ES-I3 (cell line): ENCODE measurements around the gene PAN2.
"Not testable (repeated sequence)": the region's sequence is repeated elsewhere in the genome, so short reads cannot be mapped to it uniquely, and the experiment has no call there.

Experiments
- H3K36me3 ChIP-seq: 2 replicates; pipeline ENCODE4 v1.6.1; 2013; ENCODE audit warnings: mild to moderate bottlenecking, low read length, control low read depth, moderate library complexity; ENCODE audit not compliant: insufficient read depth
- H3K4me1 ChIP-seq: 2 replicates; pipeline ENCODE4 v1.6.1; 2013; ENCODE audit warnings: mild to moderate bottlenecking, control low read depth, low read length; ENCODE audit not compliant: insufficient read depth
- H3K9ac ChIP-seq: 2 replicates; pipeline ENCODE4 v1.6.1; 2013; ENCODE audit warnings: low read depth, mild to moderate bottlenecking, low read length, moderate library complexity
- H3K9me3 ChIP-seq: 2 replicates; pipeline ENCODE4 v1.6.1; 2013; ENCODE audit warnings: mild to moderate bottlenecking, low read length, moderate library complexity; ENCODE audit not compliant: control insufficient read depth, insufficient read depth

PAN2 gene

DNA sequence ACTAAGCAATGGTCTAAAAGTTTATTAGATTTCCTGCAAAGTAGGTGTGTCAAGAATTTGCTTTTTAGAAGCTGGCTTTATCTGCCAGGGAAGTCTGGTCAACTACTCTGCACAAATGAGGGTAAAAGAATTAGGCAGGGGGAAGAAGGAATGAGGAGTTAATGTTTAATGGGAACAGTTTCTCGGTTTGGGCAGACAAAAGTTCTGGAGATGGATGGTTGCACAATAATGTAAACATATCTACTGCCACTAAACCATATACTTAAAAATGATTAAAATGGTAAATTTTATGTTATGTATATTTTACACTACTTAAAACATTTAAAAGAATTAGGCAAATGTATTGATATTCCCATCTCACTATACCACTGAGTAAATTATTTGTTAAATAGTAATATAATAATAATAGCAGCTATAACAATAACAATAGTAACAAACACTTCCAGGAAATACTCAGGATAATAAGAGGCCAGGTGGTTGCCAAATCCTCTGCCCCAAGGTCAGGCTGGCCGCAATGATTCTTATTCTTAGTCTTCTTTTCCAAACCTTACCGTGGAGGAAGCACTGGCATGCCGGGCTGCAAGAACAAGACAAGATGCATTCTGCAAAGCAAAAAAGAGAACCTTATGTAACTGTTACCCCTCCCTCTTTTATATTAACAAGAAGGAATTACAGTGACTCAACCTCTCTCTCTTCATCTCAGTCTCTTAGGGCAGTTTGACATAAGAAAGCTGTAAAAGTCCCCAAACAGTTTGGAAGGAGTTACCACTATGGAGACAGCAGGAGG, 47.6 kb downstream of the PAN2 start:
- H3K4me1 ChIP-seq: peaks cover 4% of the 10 kb centered on the region; the same call in 1 of the 2 replicates
- H3K36me3 ChIP-seq: peaks cover 24% of the 10 kb centered on the region
- H3K9me3 ChIP-seq: no peaks in the 10 kb centered on the region
- H3K9ac ChIP-seq: no peak overlapping the region

DNA sequence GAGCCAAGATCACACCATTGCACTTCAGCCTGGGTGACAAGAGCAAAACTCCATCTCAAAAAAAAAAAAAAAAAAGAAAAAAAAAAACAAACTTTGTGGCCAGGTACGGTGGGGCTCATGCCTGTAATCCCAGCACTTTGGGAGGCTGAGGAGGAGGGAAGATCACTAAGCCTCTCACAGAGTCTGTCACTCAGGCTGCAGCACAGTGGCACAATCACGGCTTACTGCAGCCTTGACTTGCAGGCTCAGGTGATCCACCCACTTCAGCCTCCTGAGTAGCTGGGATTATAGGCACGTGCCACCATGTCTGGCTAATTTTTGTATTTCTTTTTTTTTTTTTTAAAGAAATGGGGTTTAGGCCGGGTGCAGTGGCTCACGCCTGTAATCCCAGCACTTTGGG, 49.5 kb downstream of the PAN2 start:
- not testable (repeated sequence) for H3K9me3 ChIP-seq, H3K9ac ChIP-seq, H3K4me1 ChIP-seq
- H3K36me3 ChIP-seq: peaks cover 25% of the 10 kb centered on the region

DNA sequence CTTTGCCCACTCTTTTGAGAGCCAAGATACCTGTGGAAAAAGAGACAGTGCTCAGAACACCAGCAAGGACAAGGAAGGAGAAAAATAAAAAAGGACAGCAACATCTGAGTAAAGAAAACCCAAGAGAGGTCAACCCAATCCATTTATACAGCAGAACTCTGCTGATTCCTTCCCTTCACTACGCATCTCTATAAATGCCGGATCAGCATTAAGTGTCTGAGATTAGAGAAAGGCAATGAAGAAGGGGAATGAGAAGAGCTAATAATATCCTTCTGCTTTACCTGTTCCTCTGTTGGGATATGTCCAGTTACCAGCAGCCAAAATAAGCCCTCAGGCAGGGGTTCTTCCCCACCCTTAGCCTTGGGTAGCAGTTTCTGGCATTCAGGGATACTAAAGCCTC, 51.2 kb downstream of the PAN2 start:
- H3K9ac ChIP-seq: no peak overlapping the region
- H3K4me1 ChIP-seq: peaks cover 4% of the 10 kb centered on the region; the same call in 1 of the 2 replicates
- no peaks in the 10 kb centered on the region for H3K9me3 ChIP-seq
- peaks cover 25% of the 10 kb centered on the region for H3K36me3 ChIP-seq

DNA sequence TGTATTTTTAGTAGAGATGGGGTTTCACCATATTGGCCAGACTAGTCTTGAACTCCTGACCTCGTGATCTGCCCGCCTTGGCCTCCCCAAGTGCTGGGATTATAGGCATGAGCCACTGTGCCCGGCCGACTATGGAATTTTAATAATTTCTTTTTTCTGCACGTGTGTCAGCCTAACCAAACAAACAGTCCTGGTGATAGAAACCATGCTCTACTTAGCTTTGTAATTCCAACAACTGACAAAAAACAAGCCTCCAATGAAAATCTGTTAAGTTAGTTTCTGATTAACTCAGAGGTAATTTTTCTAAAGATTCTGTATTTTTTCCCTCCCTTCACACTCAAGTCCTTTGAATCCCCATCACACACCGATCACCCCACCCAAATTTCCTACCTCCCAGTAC, 51.8 kb downstream of the PAN2 start:
- Histone ChIP-seq H3K9me3 (no peaks in the 10 kb centered on the region), H3K4me1 (peaks cover 4% of the 10 kb centered on the region; the same call in 1 of the 2 replicates), H3K36me3 (peaks cover 25% of the 10 kb centered on the region), H3K9ac (no peak overlapping the region)

DNA sequence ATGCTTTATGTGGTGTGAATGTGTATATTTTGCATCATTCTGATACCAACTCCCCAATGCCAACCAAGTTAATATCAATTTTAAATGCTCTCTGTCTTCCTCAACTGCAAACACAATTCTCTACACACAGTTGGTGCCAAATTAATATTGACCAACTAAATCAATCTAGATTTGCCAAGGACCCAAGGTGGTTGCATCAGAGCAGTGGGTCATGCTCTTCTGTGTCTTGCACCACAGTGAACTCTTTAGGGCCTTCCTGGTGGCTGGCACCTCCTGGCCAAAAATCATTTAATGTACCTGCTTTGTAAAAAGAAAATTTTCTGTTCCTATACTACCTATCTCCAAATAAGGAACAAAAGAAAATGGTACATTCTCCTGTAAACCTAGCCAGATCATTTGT, 53.0 kb downstream of the PAN2 start:
- H3K9ac ChIP-seq: no peak overlapping the region
- no peaks in the 10 kb centered on the region for H3K9me3 ChIP-seq
- peaks cover 27% of the 10 kb centered on the region for H3K36me3 ChIP-seq
- no peaks in the 10 kb centered on the region for H3K4me1 ChIP-seq

DNA sequence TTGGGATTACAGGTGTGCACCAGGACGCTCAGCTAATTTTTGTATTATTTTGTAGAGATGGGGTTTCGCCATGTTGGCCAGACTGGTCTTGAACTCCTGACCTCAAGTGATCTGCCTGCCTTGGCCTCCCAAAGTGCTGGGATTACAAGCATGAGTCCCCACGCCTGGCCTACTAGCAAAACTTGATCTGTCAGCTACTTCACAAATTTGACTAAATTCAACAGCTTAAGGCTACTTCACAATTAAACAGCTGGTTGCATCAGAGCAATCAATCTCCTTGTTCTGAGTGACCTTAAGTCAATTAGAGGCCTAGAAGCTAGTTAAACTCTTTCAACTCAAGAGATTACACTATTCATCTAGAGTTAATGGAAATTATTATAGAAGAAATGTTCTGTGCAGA, 54.9 kb downstream of the PAN2 start:
- no peaks in the 10 kb centered on the region for H3K9me3 ChIP-seq
- peaks cover 35% of the 10 kb centered on the region for H3K36me3 ChIP-seq
- no peaks in the 10 kb centered on the region for H3K4me1 ChIP-seq
- no peak overlapping the region for H3K9ac ChIP-seq

DNA sequence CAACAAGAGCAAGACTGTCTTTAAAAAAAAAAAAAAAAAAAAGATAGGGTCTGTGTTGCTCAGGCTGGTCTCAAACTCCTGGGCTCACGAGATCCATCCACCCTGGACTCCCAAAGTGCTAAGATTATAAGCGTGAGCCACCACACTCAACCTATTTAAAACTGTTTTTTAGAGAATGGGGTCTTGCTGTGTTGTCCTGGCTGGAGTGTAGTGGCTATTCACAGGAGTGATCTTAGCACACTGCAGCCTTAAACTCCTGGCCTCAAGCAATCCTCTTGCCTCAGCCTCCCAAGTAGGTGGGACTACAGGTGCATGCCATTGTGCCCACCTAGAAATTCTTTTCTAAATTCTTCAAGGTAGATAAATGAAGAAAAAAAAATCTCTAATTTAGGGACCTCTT, 59.5 kb downstream of the PAN2 start:
- H3K36me3 ChIP-seq: peaks cover 36% of the 10 kb centered on the region
- H3K9me3 ChIP-seq: no peaks in the 10 kb centered on the region
- no peaks in the 10 kb centered on the region for H3K4me1 ChIP-seq
- H3K9ac ChIP-seq: no peak overlapping the region

DNA sequence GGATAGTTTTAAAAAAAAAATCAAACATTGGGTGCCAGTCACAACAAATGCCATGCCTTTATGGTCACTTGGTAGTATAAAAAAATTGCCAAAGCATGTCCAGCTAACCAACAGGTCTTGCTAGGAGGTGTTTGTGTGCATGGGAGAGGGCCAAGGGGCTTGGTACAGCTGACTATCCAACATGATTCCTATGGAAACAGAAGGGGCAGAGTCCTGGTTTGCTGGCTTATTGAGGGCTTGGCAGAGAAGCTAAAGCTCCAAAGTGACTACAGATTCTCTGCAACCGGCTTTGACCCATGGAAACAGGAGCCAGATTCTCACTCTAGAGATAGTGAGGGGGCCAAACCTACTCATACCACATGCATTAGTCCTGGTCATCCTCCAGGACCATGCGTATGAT, 61.3 kb downstream of the PAN2 start:
- H3K9ac ChIP-seq, H3K9me3 ChIP-seq, H3K4me1 ChIP-seq: not testable (repeated sequence)
- peaks cover 36% of the 10 kb centered on the region for H3K36me3 ChIP-seq

DNA sequence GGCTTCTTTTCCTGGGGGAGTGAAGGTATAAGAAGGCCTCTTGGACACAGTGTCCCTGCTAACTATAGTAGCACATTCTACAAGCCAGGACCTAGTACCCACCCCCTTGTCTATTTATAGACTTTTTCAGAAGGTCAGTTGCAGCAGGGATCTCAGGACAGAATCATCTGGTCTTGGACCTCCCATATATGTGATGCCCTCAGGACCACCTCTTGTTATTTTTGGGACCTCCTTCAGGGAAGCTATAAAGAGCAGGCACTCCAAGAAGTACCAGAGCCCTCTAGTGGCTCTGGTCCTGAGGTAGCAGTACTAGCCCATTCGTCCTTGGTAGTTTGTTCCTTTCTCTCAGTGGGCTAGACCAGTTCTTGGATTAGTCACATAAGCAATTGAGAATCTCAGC, 62.8 kb downstream of the PAN2 start:
- Histone ChIP-seq H3K9me3 (no peaks in the 10 kb centered on the region), H3K36me3 (peaks cover 33% of the 10 kb centered on the region), H3K4me1 (no peaks in the 10 kb centered on the region), H3K9ac (no peak overlapping the region)

DNA sequence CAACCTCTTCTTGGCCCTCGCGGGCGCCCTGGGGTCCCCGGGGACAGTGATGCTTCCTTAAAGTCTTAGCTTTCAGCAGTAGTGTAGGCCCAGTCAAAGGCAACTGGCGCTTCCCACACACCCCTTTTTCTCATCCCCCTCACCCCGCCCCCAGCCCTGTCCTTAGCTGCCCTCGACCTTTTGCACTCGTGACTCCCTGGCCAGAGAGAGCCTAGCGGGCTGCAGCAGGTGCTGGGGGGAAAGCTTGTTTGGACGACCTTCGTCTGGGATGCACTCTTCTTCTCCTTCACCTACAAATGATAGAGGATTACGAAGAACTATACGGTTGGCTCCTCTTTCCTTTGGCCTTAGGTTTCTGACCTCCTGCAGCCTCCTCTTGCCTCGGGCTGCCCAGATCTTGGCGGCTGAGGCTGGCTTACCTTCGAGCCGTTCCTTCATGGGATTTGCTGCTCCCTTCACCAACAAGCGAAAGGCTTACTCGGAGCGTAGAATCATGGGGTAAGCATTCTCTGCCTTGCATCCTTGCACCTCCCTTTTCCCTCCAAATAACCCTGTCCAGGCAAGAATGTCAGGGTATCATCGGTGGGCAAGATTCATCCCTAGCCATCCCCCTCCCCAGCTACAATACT, 66.2 kb downstream of the PAN2 start:
- no peaks in the 10 kb centered on the region for H3K4me1 ChIP-seq
- H3K9ac ChIP-seq: peak overlapping the region; percentile 87; the same call in 1 of the 2 replicates
- H3K9me3 ChIP-seq: no peaks in the 10 kb centered on the region
- peaks cover 10% of the 10 kb centered on the region for H3K36me3 ChIP-seq

DNA sequence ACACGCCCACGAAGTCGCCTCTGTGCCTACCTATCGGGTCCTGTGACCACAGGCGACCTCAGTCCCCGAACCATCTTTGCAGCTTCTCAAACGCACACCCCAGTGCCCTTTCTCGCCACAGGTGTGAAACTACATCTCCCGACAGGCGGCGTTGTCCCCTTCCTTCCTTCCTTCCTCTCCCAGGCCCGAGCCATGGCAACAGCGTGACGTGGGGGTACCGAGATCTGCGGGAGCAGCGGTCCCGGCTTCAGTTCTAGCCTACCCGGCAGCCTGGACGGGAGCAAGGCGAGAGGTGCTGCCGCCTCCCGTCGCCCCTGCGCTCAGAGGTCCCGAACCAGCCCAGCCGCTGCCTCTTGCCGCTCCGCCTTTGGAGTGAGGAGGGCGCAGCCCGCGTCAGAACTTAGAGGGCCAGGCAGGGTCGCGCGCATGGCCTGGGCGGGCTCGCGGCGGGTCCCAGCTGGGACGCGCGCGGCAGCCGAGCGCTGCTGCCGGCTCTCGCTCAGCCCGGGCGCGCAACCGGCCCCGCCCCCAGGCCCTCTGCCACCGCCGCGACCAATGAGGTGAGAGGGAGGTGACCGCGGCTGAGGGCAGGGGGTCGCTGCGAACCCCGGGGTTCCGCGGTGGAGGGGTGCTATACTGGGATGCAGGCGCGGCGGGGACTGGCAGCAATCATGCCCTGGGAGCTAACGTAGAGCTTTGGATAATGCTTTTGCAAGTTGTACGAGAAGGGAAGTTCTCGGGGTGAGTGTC, 66.9 kb downstream of the PAN2 start, which contains the start of gene COQ10A:
Gene COQ10A (plus strand): TSS at position 250 of the 750 bp plus-strand sequence. CDS start 177 bp downstream, at position 427.
- Histone ChIP-seq H3K9me3 (no peaks in the 10 kb centered on the region), H3K36me3 (peaks cover 8% of the 10 kb centered on the region), H3K4me1 (no peaks in the 10 kb centered on the region), H3K9ac (peak within 1 kb of the TSS; percentile 87)
